ENCODE results near the gene HDAC2.
"Not testable (repeated sequence)": the region's sequence is repeated elsewhere in the genome, so short reads cannot be mapped to it uniquely, and the experiment has no call there.

HDAC2 gene

DNA sequence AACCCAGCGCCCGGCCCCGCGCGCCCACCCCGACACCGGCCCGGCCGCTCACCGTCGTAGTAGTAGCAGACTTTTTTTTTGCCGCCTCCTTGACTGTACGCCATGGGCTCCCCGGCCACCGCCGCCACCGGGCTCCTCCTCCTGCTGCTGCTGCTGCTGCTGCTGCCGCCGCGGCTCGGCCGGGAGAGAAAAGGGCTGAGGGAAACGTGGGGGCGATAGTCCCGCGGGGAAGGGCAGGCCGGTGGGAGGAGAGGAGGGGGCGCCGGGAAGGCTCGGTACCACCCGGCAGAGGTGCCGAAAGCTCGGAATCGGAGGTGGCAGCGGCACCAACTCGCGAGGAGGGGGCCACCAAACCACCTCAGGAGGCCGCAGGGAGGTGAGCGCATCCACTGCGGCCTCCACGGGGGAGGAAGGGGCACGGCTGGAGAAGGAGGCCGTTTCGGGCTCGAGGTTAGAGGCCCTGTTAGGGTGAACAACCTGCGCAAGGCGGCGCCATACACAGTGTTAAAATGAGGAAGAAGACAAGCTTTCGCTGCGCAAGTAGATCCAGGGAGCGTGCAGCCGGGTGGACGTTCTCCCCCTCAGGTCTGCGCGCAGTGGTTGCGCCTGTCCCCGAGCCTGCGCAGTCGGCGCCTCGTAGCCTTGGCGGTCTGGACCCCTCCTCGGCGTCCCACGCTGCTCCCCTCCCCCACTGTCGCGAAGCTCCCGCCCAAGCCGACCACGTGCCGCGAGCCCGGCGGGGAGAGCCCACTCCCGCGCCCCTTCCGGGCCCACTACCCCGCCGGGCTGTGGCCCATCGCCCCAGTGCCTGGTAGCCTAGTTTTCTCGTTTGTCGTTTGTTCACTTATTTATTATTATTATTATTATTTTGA lies at the start of gene HDAC2:
Gene HDAC2 (minus strand): TSS at position 344 of the 872 bp plus-strand sequence. CDS start 240 bp downstream, at position 104.
- DNase-seq = peak; percentile 77

DNA sequence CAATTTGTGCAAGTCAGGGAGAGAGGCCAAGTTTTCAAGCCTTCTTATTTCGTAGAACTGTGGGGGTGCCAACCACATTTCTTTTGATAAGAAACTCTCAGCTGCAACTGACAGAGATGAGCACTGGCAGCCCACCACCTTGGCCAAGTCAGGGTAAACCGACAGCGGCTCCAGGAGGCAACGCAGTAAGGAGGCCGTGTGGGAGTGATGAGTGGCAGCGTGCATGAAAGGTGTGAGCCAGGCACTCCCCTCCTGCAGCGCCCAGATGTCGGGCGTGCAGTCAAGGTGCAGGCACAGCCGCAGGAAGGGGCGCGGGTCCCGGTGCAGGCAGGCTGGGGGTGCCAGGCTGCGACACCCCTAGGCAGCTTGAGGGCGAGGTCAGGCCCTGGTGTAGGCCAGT lies 49.2 kb upstream of the HDAC2 start:
- no peak for DNase-seq

DNA sequence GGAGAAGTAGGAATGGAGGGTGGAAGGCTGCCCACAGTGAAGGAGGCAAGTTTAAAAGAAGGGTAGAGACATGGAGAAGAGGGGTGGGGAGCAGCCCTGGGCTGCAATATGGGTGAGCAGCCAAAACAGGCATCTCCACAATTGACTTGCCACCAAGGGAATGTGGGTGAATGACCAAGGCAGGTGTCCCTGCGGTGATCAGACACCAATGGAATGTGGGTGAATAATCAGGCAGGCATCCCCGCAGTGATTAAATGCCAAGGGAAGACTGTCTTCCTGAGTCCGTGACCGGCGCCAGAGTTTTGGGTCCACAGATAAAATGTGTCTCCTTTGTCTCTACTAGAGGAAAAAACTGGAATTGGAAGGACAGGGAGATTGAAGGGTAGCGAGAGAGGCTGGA lies 46.2 kb upstream of the HDAC2 start:
- DNase-seq = not testable (repeated sequence)

DNA sequence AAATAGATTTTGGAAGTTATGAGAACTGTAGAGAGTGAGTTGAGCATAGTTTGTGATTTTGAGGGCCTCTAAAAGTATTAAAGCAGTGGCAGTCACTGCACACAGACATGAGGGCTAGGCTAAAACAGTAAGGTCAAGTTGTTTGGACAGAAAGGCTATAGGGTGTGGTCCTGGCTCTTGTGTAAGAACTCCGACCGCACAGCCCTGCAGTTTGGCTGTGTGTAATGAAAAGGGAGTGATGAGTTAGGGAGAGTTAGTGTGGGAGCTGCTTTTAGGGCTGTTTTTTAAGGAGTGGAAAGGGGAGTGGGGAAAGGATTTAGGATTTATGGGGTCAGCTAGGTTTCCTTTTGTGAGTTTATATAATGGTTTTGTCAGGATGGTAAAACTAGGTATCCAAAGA lies 43.2 kb upstream of the HDAC2 start:
- not testable (repeated sequence) for DNase-seq

DNA sequence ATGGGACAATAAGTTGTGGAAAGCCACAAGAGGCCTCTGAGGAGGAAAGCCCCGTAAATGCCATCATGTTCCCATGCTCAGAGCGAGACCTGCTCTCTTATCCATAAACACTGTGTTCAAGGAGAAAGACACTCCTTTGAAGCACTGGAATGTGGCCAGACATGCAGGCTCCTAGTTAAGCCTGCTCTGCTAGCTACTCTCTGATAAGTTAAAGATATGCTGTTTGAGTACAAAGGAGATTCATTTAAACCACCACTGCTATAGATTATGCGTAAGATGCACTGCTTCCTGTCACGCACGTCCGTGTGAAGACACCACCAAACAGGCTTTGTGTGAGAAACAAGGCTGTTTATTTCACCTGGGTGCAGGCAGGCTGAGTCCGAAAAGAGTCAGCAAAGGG lies 40.5 kb upstream of the HDAC2 start:
- DNase-seq = not testable (repeated sequence)

DNA sequence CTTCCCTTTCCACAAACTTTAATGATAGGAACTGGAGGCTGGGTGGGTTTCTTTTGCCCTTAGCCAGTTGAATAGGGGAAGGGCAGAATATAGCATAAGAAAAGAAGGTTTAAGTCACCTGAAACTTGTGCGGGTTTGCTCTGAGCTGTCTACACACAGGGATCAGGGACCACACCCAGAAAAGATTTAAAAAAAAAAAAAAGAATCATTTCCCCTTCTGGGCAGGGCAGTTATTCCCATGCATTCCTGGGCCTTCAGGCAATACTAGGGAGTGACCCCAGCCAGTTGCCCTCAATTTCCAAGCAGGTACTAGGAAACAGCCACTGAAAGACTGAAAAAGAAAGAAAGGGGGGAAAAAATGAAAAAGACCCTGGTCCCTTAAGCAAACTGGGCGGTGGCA lies 39.6 kb upstream of the HDAC2 start:
- no peak for DNase-seq

DNA sequence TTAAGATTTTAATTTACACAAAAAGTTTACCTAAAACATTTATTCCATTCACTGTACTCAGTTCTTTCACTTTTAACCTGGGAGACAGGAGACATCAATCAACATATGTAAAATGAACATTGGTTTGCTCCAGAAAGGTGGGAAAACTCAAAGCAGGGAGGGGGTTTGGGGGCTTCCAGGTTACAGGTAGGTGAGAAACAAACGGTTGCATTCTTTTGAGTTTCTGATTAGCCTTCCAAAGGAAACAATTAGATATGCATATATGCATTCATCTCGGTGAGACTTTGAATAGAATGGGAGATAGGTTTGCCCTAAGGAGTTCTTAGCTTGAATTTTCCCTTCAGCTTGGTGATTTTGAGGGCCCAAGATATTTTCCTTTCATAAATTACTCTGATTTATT lies 38.2 kb upstream of the HDAC2 start:
- DNase-seq = no peak

DNA sequence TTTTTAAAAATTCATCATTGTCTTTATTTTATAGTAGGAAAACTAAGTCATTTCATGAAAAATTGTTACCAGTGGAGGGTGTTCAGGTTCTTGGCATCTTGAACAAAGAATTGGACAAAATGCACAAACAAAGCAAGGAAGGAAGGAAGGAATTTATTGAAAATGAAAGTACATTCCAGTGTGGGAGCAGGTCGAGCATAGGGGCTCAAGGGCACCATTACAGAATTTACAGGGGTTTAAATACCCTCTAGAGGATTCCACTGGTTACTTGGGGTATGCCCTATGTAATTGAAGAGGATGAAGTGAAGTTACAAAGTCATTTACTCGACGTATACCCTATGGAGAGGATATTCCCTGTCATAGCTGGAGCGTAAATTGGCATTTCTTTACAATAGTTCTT lies 37.4 kb upstream of the HDAC2 start:
- no peak for DNase-seq

DNA sequence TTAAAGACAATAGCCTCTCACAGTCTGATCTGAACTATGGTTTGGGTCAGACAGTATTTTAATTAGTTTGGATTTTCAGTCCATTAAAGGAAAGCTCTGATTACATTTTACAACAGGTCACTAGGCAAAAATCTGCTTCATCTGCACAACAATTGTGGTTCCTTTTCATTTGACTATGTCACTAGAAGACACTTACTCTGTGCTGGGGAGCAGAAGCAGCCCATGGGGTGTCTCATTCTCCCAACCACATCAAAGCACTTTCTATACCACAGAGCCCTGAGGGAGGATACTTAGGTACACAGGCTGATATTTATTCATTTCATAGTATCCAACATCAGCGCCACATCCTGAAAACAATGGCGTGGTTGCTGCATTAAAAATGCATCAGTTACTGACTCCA lies 36.6 kb upstream of the HDAC2 start:
- DNase-seq = no peak

DNA sequence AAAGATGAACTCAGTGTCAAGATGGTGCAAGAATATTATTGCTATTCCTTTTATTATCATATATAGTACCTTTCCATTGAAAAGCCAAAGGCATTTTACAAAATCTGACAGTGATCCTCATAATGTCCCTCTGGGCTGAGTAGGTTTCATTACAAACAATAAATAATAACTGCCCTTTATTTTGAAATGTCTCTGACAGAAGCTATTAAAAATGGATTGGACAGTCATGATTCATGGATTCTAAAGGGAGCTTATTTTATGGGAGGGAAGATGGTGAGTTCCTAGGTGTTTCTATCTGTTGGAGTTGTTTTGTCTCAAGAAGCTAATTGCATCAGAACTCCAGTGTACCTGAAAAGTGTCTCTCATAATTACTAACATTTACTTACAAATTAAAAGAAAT lies 30.4 kb upstream of the HDAC2 start:
- no peak for DNase-seq

DNA sequence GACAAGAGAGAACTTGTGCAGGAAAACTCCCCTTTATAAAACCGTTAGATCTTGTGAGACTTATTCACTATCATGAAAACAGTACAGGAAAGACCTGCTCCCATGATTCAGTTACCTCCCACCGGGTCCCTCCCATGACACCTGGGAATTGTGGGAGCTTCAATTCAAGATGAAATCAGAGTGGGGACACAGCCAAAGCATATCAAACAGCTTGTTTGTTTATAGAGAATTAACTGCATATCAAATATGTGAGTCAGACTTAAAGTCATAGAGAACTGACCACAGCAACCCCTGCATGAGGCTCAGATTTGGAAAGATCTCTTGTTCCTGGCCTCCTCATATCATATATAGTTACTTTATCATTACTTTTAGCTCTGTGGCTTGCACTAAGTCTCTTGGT lies 29.1 kb upstream of the HDAC2 start:
- no peak for DNase-seq

DNA sequence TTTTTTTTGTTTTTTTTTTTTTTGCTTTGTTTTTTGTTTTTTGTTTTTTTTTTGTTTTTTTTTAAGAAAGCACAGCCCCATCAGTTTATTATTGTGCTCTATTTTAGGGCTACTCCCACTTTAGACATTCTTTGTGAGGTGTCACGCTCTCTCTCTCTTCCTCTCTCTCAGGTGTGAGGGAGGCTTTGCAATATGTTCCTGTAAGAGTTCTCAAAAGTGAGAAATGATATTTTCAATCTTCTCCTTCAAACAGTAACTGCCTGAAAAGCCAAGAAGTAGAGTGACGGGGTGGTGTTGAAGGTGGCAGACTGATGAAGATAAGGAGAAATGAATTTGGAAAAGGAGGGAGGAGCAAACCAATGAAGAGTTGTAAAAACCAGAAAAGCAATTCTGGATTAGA lies 28.3 kb upstream of the HDAC2 start:
- DNase-seq = no peak

DNA sequence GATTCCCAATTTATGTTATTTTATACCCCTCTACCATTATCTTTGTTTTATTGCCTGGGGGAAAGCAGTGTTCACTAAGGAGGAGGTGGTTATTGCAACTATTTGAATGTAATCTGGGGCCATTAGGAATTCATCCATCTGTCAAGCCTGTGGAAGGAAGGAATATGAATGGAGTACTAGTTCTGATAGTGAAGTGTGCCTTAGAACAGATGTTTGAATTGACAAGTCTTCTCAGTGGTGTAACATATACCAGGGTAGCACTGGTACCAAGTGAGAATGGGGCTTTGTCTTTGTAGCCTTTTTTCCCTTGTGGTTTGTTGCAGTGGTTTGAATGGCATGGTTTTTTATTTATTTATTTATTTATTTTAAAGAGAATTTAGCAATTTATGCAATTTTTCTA lies 27.9 kb upstream of the HDAC2 start:
- DNase-seq = no peak

DNA sequence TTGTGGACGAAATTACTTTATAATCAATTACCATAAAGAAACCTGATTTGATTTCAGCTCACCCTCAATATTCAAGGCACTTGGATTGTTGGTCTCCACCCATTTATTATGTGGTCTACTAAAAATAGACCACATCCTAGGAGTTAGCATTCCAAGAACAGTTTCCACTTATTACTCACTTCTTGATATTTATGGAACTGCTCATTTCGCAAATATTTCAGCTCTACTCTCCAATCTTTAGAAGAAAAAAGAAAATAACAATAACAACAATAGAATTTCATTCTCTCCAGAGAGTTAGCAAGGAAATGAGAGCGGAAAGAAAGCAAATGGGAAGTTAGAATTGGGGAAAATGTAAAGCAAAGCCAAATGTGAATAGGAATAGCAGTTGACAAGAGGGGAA lies 26.2 kb upstream of the HDAC2 start:
- DNase-seq = no peak

DNA sequence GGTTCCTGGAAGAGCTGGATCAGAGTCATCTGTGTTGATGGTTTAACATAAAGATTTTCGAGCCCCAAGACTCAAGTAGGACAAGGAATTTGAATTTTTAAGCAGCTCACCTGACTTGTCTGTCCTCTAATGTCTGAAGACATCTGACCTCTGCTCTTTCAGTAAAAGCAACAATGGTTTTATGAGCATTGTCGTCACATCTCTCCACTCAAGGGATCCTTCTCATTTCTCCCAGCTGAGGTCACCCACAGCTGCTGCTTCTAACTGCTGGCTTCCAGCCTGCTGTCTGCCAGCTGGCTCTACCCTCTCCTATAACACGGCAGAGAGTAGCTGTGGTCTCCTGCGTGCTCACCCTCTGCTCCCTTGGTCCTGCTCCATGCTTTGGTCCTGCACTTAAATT lies 24.7 kb upstream of the HDAC2 start:
- DNase-seq = peak; percentile 62

DNA sequence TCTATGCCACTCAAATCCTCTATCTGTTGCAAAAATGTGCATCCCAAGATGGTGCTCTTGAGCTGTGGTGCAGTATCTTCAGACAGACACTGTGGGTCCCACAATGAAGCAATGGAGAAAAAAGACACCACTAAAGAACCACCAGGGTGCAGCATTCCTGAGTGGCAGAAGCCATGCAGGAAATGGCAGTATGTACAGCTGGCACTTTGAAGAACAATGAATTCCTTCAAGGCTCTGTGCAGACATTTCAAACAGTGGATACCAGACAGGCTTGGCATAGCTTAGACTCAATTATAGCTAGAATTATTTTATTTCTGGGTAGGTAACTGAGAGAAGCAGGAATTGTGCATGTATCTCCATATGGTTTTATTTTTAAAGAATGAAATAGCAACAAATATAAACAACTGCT lies 24.0 kb upstream of the HDAC2 start:
- DNase-seq = peak; percentile 29

DNA sequence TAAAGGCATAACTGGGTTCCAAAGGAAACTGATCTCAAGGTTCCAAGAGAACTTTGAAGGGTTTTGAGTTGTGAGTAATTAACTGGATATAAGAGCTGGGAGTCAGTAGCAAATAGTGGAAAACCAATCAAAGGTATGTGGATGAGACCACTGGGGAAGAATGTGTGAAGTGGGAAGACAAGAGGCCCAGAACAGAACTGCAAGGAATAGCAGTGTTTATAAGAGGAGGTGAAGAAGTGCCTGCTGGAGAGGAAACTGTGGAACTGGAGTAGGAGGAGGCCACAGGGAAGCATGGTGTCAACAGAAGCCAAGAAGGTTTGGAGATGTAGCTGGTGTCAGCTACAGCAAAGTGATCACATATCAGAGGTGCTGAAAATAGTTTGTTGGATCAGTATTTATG lies 18.7 kb upstream of the HDAC2 start:
- DNase-seq = no peak

DNA sequence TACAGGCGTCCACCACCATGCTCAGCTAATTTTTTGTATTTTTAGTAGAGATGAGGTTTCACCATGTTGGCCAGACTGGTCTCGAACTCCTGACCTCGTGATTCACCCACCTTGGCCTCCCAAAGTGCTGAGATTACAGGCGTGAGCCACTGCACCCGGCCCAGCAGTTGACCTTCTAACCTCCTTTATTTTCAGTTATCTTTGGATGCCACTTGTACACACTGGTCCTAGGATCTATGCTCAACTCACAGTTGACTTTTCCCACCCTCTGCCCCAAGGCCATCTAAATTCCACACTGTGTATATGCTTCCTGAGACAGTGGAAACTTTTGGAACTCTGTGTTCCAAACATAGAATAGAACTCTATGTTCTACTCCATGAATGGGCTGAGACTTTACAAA lies 11.7 kb upstream of the HDAC2 start:
- DNase-seq = not testable (repeated sequence)

DNA sequence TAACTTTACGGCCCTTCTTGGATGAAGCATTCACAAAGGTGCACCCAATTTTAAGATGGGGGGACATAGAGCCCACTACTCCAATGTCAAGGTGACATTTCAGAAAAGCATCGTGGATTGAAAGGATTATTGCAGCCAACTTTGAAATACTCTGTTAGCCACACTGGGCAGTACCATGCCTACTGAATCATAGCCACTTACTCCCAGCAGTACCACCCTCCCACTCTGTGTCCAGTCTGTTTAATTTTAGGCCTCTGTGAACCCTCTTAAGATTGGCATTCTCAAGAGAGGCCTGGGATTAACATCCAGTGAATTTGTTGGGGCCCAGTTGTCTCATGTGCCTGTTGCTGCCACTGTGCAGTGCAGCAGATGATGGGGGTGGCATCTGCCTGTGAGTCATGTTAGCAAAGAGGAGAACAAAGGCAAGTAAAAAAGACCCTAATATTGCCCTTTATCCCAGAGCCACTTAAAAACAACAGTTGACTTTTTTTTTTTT lies 11.2 kb upstream of the HDAC2 start:
- no peak for DNase-seq

DNA sequence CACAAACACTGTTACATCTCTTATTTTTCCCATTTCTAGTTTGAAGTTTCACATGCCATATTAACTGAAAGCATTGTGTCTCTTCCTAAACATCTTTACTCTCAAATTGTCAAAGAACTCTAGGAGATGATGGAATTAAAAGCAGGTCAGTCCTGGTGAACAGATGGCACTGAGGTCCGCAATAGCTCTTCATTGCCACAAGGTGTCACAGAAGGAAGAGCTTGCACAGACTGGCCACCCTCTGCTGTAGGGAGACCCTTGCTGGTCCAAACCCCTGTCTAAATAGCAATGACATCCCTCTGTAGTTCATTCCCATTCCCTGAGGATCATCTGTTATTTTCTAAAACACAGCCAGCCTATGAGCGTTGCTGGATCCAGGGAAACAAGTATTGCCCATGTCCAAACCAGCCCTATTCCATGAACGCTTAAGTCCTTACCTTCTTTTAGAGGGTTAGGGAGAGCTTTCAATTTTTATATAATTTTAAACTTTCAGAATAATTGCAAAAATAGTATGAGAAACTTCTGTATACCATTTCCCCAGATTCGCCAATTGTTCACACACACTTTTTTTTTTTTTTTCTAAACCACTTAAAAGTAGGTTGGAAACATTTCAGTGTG lies 10.1 kb upstream of the HDAC2 start:
- DNase-seq = peak; percentile 0

DNA sequence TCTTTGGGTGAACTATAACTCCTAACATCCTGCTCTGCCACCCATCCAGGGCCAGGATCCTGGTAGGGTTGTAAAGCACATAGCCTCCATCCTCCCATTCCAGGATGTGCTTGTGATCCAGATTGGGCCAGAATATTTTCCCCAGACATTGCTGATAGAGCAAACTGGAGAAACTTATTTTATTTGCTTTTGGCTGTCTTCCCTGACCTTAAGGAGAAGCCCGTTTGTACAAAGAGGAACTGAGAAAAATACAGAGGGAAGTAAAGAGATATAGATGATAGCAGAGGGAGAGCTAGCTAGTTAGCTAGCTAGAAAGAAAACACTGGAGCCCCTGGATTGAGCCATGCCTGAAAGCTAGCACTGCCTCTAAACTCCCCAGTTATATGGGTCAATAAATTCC lies 9.0 kb upstream of the HDAC2 start:
- DNase-seq = no peak

DNA sequence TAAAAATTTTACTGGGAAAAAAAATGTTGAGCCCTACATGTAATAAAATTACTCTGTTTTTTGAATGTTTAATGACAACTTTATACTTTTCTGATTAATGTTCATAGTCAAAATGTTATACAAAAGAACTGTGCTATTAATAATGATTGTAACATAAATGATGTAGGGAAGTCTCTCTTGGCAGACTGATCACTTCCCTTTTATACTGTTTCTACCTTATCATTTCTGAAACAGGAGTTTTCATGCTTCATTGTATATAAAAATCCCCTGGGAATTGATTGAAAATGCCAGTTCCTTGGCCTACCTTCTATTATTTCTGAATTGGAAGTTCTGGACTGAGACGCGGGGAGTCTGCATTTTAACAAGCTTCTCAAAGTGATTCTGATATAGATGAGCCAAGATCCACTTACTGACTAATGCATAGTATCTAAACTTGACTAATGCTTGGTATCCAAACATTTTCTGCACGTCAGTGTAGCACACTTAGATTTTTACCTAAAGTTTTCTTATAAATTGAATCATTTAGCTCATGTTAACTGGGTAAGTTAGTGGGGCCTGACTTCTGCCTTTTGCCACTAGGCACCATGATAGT lies 7.2 kb upstream of the HDAC2 start:
- DNase-seq = no peak

DNA sequence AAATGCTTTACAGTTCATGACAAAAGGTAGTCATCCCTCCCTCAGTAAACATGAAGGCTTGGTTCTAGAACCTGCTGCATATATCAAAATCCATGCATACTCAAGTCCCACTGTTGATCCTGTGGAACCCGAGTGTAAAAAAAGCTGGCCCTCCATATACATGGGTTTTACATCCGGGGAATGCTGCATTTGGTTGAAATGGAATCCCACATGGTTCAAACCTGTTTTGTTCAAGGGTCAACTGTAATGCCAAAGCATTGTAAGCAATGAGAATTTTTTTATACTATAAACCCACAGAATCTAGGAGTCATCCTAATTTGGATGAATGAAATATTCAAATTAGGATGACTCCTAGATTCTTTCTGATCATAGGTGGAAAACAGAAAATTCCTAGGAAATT lies 5.9 kb upstream of the HDAC2 start:
- DNase-seq = no peak

DNA sequence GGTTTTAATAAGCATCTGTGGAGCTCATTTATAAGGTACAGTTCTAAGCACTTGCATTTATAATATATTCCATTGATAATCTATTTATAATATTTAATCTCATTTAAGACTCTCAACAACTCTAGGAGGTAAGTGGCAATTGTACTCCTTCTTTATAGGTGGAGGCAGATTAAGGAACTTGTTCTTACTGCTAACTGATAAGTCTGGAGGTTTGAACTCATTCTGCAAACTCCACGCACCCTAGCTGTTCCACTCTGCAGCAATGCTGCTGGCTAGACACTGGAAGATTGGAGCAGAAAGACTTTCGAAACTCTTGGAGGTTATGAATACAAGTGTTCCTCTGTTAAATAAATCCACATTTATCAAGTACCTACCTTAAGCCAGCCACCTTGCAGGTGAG lies 793 bp upstream of the HDAC2 start:
- DNase-seq = no peak
